Stomach (tissue), 9 donors: ENCODE data around the gene RPS19. TPM values are rescaled to one million over a fixed set of nuclear protein-coding genes. Genes with fewer than 3 reads are reported as not detected.

ENCODE experiments used
- DNase-seq, 2 donors: peaks; one replicate each; pipeline versions ENCODE4 v3.0.0 to v3.0.0-alpha.2; 2013 to 2019
- H3K27ac ChIP-seq, 5 donors: fragments of 200-600 bp in 4 of 5; sonication (generic) in 4 of 5; one replicate each; pipeline ENCODE4 v1.5.1; 2013 to 2019; ENCODE audit warnings: mild to moderate bottlenecking in 1 of 5, moderate library complexity in 1 of 5
- H3K27me3 ChIP-seq, 3 donors: fragments of 200-600 bp; sonication (generic); one replicate each; pipeline ENCODE4 v1.5.1; 2017 to 2019; ENCODE audit warnings: mixed run types in 1 of 3
- H3K36me3 ChIP-seq, 4 donors: fragments of 200-600 bp; sonication (generic); 1 replicate in 3 of 4; 2 replicates in 1 of 4; pipeline ENCODE4 v1.5.1; 2016 to 2019
- H3K4me1 ChIP-seq, 4 donors: fragments of 200-600 bp; sonication (generic); one replicate each; pipeline ENCODE4 v1.5.1; 2016 to 2019
- H3K4me3 ChIP-seq, 4 donors: fragments of 200-600 bp; sonication (generic) in 3 of 4; one replicate each; pipeline ENCODE4 v1.5.1; 2016 to 2019; ENCODE audit warnings: mild to moderate bottlenecking in 1 of 4
- H3K9me3 ChIP-seq, 4 donors: fragments of 200-600 bp; sonication (generic); one replicate each; pipeline ENCODE4 v1.5.1; 2016 to 2019
- EP300 ChIP-seq: sonication (generic); formaldehyde crosslinking; IDR thresholded peaks from one replicate; pipeline ENCODE4 v1.6.1; 2017; ENCODE audit warnings: antibody characterized with exemption
- POLR2A ChIP-seq, 4 donors: fragments of 450-650 bp; IDR thresholded peaks; one replicate each; pipeline ENCODE4 v1.6.1; 2016; ENCODE audit warnings: antibody characterized with exemption in 4 of 4, control low read depth in 2 of 4, mild to moderate bottlenecking in 1 of 4, moderate library complexity in 1 of 4
- POLR2AphosphoS5 ChIP-seq, 3 donors: sonication (generic); formaldehyde crosslinking; IDR thresholded peaks; one replicate each; pipeline ENCODE4 v1.6.1; 2016; ENCODE audit warnings: antibody characterized with exemption in 3 of 3
- WGBS, 5 donors: extraction: QIAGEN DNeasy Blood & Tissue Kit in 3 of 5; methylation state at CpG; one replicate each; pipeline versions ENCODE4 v1.1.5 to v1.1.7; 2013 to 2018; 5-methylcytosine and 5-hydroxymethylcytosine counted together
- intact Hi-C: fragments of 100-400 bp; cut with DNase I; formaldehyde crosslinking; loops from one replicate; pipeline ENCODE4 v1.15.1; 2023; ENCODE audit warnings: low total_unique reads
- polyA plus RNA-seq, 3 donors: library from polyadenylated mRNA; stranded (reverse); fragments of 200-250 nt; gene quantifications; one replicate each; pipeline ENCODE4 v1.2.3, GENCODE V29; 2013
- total RNA-seq, 5 donors: library from RNA; depleted of rRNA; stranded (reverse); fragments of >200 nt; gene quantifications; one replicate each; pipeline versions ENCODE4 v1.1.0 to v1.2.3, GENCODE V29; 2014 to 2016
- TF ChIP-seq, protein P1 (sequence below), 7 experiments: fragments of 450-650 bp in 4 of 7; fragments of 200-600 bp in 3 of 7; sonication (generic) in 3 of 7; IDR thresholded peaks; one replicate each; pipeline ENCODE4 v1.5.1; 2016 to 2019; ENCODE audit warnings: antibody characterized with exemption in 7 of 7, control low read depth in 2 of 7, mild to moderate bottlenecking in 1 of 7
- donor health status: healthy with polysubstance abuse.
- donor health status: Bipolar disorder and iron deficiency.
- donor health status: healthy.

The RPS19 gene
- total and polyA plus RNA-seq, 8 donors, result 394 to 4,242 (median 1,438) TPM

- DNase-seq, result no peak
- peaks cover 11 to 37% (median 32%) of the 10 kb centered on the region in 4 donors for H3K4me1 ChIP-seq
- TF ChIP-seq EP300 (no peak), POLR2A (IDR thresholded peaks at IDR 0.05) (no peak), POLR2AphosphoS5 (IDR thresholded peaks at IDR 0.05) (no peak)
- TF ChIP-seq, protein P1, sequence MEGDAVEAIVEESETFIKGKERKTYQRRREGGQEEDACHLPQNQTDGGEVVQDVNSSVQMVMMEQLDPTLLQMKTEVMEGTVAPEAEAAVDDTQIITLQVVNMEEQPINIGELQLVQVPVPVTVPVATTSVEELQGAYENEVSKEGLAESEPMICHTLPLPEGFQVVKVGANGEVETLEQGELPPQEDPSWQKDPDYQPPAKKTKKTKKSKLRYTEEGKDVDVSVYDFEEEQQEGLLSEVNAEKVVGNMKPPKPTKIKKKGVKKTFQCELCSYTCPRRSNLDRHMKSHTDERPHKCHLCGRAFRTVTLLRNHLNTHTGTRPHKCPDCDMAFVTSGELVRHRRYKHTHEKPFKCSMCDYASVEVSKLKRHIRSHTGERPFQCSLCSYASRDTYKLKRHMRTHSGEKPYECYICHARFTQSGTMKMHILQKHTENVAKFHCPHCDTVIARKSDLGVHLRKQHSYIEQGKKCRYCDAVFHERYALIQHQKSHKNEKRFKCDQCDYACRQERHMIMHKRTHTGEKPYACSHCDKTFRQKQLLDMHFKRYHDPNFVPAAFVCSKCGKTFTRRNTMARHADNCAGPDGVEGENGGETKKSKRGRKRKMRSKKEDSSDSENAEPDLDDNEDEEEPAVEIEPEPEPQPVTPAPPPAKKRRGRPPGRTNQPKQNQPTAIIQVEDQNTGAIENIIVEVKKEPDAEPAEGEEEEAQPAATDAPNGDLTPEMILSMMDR (IDR thresholded peaks at IDR 0.05), result no peak
- H3K27ac ChIP-seq, result no peak overlapping the region
- WGBS, 5 donors, result 74 to 82% (median 77%) methylated on average over 21 of the region's 21 CpGs
- no peaks in the 10 kb centered on the region for H3K9me3 ChIP-seq
- no peak overlapping the region for H3K4me3 ChIP-seq
- peaks cover 0 to 23% (median 12%) of the 10 kb centered on the region in 3 donors for H3K27me3 ChIP-seq
- intact Hi-C loops, result no loop called here
- peaks cover 40 to 68% (median 59%) of the 10 kb centered on the region in 4 donors for H3K36me3 ChIP-seq
Observed at GRCh38 chr19:41906916-41907680, 47.0 kb downstream of the RPS19 start.

DNA sequence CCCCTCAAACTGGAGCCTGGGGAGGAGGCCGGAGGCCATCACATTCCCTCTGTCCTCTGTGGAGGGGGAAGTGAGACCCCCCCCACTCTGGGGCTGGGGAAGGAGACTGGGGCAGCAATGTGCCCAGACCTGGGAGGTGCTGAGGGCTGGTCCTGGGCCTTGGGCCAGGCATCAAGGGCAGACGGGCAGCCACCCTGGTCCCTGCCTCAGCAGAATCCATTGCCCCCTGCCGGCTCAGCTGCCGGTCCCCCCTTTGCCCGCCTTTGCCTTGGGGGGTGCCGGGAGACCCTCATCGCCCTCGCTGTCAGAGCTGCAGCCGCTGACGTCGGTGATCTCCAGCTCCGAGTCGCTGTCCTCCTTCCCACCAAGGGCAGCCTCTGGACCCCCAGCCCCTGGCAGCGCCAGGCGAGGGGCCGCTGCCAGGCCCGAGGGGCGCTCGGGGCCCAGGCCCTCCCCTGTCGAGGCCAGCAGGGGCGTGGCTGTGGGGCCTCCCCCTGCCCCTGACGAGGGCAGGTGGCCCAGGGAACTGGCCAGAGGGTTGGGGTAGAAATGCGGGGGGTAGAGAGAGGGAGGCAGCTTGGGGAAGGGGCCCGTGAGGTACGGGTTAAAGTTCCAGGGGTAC lies 48.0 kb downstream of the RPS19 start:
- H3K36me3 ChIP-seq, result peaks cover 30 to 58% (median 49%) of the 10 kb centered on the region in 4 donors
- 80 to 87% (median 82%) methylated on average over 22 to 25 of the region's 25 CpGs for WGBS, 5 donors
- H3K27me3 ChIP-seq, result peaks cover 4 to 33% (median 22%) of the 10 kb centered on the region in 3 donors

DNA sequence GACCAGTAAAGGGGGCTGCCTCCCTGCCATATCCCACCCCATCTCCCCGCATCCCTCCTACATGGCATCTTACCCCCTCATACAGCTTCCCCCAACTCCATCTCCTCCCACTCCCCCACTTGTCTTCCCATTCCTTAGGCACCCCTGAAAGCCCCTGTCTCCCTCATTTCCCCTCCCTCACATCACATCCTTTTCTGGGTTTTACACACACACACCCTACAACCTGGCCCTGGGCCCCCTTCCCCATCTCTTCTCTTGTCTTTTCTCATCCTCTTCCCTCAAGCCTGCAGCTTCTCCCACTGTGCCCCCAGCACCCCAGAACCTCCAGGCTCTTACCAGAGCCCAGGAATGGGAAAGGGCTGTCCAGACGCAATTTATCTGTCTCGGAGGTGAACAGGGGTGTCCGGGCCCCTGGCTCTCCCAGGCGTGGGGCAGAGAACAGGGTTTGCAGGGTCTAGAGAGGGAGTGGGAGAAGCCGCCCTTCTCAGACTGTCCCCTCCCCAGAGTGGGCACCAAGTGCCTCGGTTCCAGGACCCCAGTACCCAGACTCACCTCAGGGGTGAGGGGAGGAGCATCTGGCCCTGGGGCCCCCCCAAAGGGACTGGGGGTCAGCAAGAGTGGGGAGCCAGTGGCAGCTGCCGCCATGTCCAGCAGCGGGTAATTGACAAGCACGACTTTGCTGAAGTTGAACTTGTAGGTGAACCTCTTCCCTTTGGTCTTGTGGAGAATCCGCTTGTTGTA lies 48.8 kb downstream of the RPS19 start:
- WGBS, 5 donors, result 73 to 84% (median 81%) methylated on average over 11 of the region's 11 CpGs
- no peak for DNase-seq
- H3K9me3 ChIP-seq, result no peaks in the 10 kb centered on the region
- peaks cover 8 to 39% (median 33%) of the 10 kb centered on the region in 4 donors for H3K4me1 ChIP-seq
- intact Hi-C loops, result no loop called here
- H3K36me3 ChIP-seq, result peaks cover 22 to 50% (median 41%) of the 10 kb centered on the region in 4 donors
- H3K27ac ChIP-seq, result no peak overlapping the region
- peaks cover 7 to 41% (median 30%) of the 10 kb centered on the region in 3 donors for H3K27me3 ChIP-seq
- TF ChIP-seq, protein P1 (IDR thresholded peaks at IDR 0.05), result no peak
- no peak for TF ChIP-seq EP300
- no peak for TF ChIP-seq POLR2A (IDR thresholded peaks at IDR 0.05)
- no peak for TF ChIP-seq POLR2AphosphoS5 (IDR thresholded peaks at IDR 0.05)
- H3K4me3 ChIP-seq, result no peak overlapping the region

More for the DNA sequence above, 48.0 kb downstream of the RPS19 start:
- Histone ChIP-seq H3K27ac (no peak overlapping the region), H3K9me3 (no peaks in the 10 kb centered on the region), H3K4me1 (peaks cover 13 to 39% (median 35%) of the 10 kb centered on the region in 4 donors), H3K4me3 (no peak overlapping the region)
- DNase-seq, result no peak
- TF ChIP-seq POLR2AphosphoS5 (IDR thresholded peaks at IDR 0.05) (no peak), EP300 (no peak)
- intact Hi-C loops, result no loop called here

DNA sequence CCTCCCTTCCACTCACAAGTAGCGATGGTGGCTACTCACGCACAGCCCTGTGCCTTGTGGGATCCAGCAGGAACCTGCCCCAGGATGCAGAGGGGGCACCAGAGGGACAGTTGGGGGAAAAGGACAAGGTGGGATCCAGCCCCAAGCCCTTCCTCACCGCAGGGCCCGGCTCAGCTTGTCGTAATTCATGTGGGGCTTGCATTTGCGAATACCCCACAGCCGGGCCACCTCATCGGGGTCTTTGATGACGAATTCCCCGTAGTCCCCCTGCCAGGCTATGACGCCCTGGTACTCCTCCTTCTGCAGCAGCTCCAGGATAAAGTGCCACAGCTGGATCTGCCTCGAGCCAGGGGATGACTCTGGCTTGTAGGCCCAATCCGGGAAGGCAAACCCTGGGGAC lies 49.7 kb downstream of the RPS19 start:
- H3K27me3 ChIP-seq, result peaks cover 7 to 48% (median 35%) of the 10 kb centered on the region in 3 donors
- TF ChIP-seq, protein P1 (IDR thresholded peaks at IDR 0.05), result no peak
- TF ChIP-seq POLR2A (IDR thresholded peaks at IDR 0.05) (no peak), POLR2AphosphoS5 (IDR thresholded peaks at IDR 0.05) (no peak), EP300 (no peak)
- intact Hi-C loops, result no loop called here
- no peak overlapping the region for H3K27ac ChIP-seq
- H3K4me1 ChIP-seq, result peaks cover 5 to 35% (median 28%) of the 10 kb centered on the region in 4 donors
- DNase-seq, result no peak
- peaks cover 17 to 42% (median 33%) of the 10 kb centered on the region in 4 donors for H3K36me3 ChIP-seq
- H3K4me3 ChIP-seq, result no peak overlapping the region
- WGBS, 5 donors, result 53 to 77% (median 64%) methylated on average over 13 of the region's 13 CpGs
- H3K9me3 ChIP-seq, result no peaks in the 10 kb centered on the region
